Measurements from ENCODE around the gene LHB.
"Not testable (repeated sequence)": the region's sequence is repeated elsewhere in the genome, so short reads cannot be mapped to it uniquely, and the experiment has no call there.

Gene LHB

DNA sequence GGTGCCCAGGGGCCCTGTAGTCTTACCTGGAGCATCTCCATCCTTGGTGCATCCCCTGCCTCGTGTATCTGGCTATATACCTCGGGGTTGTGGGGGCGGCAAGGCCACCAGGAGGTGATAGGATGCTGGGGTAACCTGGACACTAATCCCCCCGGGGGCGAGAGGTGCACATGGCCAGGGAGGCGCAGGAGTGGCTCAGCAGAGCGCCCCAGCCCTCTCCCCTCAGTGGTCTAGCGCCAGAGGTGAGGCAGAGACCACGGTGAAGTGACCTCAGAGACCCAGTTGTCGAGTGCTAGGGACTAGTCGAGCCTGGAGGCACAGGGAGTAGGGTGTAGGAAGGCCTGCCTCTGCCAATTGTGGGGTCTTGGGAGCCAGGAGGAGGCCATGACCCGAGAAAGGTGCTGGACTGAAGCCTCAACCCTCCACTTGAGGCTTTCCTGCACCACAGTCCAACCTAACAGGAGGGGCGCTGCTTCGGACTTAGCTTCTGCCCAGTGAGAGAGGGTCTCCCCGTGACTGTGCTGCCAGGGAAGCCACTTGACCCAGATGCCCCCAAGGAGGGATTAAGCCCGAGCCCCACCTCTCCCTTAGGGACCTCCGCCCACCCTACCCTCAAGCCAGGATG lies at the start of gene LHB:
Gene LHB, minus strand, starts transcription at position 51 of the 625 bp plus-strand sequence. Its CDS starts 10 bp downstream, at position 41.
- no peak for FAIRE-seq
- no peak for DNase-seq (ENCODE audit: insufficient read length, low spot score)
- TF ChIP-seq POLR2A (IDR thresholded peaks at IDR 0.05; ENCODE audit: low read depth, low read length) = no peak

- DNase-seq (ENCODE audit: insufficient read length, low spot score) (no peak), FAIRE-seq (no peak)
Observed at GRCh38 chr19:49065905-49066512, 49.1 kb upstream of the LHB start.

DNA sequence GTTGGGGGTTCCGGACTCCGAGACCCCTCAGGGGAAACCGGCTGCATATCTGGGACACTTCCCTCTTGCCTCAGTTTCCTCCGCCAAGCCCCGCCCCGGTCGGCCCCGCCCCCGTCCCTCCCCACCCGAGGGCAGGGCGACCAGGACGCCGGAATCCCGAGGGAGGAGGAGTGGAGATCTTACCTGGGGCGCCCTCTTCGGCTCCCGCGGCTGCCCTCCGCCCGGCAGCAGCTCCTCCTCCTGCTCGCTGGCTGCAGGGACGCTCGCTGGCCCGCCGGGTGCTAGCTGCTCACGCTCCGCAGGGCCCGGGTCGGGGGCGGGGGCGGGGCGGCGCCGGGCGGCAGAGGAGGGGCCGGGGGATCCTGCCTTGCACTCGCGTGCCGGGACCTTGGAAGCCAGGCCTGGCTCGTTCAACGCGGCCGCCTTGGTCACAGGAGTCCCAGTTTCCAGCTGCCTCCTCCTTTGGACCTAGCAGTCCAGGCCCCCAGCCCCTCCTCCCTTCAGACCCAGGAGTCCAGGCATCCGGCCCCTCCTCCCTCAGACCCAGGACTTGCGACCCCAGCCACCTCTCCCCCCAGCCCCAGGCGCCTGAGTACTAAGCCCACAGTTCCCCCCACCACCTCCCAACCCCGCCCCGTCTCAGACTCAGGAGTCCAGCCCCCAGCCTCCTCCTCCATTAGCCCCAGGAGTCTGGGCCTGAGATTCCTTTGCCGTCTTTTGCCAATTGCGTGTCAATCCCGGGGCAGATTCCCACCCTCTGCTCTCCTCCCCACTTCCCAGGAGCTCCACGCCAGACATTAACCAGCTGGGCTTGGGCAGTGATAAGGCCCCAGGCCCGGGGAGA lies 48.1 kb upstream of the LHB start, which contains the start of gene NTF4:
Gene NTF4, minus strand, starts transcription at position 51 of the 844 bp plus-strand sequence. CDS start 2,821 bp downstream, outside the sequence.
- DNase-seq (ENCODE audit: insufficient read length, low spot score) (no peak), FAIRE-seq (no peak)
- TF ChIP-seq POLR2A (IDR thresholded peaks at IDR 0.05; ENCODE audit: low read depth, low read length) = no peak

More at GRCh38 chr19:49065905-49066512, 49.1 kb upstream of the LHB start:
- no peak for TF ChIP-seq POLR2A (IDR thresholded peaks at IDR 0.05; ENCODE audit: low read depth, low read length)

DNA sequence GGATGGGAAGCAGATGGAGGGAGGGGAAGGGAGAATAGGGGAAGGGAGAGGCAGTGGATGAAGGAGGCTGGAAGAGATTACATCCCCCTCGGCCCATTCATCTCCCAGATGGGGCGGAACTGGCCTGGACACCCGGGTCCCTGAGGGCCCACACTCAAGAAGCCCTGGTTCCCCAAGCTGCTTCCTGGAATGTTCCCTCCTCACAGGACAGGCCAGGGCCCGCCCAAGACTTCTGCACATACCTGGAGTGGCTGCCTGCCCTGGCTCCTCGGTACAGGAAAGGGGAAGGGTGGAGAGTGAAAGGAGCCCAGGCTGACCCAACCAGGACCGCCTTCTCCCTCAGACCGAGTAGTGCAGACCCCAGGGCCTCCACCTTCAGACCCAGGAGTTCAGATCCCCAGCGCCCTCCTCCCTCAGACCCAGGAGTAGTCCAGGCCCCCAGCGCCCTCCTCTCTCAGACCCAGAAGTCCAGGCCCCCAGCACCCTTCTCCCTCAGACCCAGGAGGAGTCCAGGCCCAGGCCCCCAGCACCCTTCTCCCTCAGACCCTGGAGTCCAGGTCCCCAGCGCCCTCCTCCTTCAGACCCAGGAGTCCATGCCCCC lies 47.2 kb upstream of the LHB start:
- no peak for DNase-seq (ENCODE audit: insufficient read length, low spot score)
- no peak for TF ChIP-seq POLR2A (IDR thresholded peaks at IDR 0.05; ENCODE audit: low read depth, low read length)
- no peak for FAIRE-seq

- no peak for FAIRE-seq
Observed at GRCh38 chr19:49061445-49061844, 44.6 kb upstream of the LHB start.

DNA sequence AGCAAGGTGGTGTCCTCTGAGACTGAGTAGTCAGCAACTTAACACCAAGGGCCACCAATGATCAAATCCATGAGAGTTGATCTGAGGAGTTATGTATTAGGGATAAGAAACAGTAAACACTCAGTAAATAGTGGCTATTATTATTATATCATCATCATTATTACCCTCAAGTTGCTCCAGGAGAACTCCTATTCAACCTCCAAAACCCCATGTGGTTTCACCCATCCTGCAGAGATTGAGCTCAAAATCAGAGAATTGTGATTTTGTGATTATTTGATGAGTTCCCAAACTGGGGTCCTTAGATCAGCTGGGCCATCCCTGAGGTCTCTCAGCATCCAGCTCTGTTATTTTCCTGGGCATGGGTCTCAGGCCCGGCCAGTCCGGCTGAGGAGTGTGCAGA lies 44.1 kb upstream of the LHB start:
- DNase-seq (ENCODE audit: insufficient read length, low spot score) = no peak
- no peak for TF ChIP-seq POLR2A (IDR thresholded peaks at IDR 0.05; ENCODE audit: low read depth, low read length)
- no peak for FAIRE-seq

More at GRCh38 chr19:49061445-49061844, 44.6 kb upstream of the LHB start:
- no peak for TF ChIP-seq POLR2A (IDR thresholded peaks at IDR 0.05; ENCODE audit: low read depth, low read length)
- no peak for DNase-seq (ENCODE audit: insufficient read length, low spot score)

- TF ChIP-seq POLR2A (IDR thresholded peaks at IDR 0.05; ENCODE audit: low read depth, low read length) = no peak
- FAIRE-seq = no peak
- no peak for DNase-seq (ENCODE audit: insufficient read length, low spot score)
Observed at GRCh38 chr19:49059053-49059452, 42.2 kb upstream of the LHB start.

DNA sequence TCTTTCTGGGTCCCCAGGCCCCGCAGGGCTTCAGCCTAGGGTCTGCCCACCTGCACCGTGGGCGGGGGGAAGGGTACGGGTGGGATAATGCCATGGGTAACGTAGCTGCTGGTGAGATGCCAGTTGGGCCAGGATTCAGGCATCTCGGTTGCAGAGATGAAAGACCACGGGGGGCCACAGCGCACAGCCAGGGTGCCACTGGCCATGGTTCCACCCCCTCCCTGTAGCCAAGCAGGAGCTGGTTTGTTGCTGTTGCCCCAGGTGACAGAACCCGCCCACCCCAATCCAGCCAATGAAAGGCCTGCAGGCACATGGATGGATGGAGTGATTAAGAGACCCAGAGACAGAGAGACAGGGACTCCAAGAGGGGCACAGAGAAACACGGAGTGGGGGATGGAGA lies 41.7 kb upstream of the LHB start:
- FAIRE-seq (no peak), DNase-seq (ENCODE audit: insufficient read length, low spot score) (no peak)
- no peak for TF ChIP-seq POLR2A (IDR thresholded peaks at IDR 0.05; ENCODE audit: low read depth, low read length)

DNA sequence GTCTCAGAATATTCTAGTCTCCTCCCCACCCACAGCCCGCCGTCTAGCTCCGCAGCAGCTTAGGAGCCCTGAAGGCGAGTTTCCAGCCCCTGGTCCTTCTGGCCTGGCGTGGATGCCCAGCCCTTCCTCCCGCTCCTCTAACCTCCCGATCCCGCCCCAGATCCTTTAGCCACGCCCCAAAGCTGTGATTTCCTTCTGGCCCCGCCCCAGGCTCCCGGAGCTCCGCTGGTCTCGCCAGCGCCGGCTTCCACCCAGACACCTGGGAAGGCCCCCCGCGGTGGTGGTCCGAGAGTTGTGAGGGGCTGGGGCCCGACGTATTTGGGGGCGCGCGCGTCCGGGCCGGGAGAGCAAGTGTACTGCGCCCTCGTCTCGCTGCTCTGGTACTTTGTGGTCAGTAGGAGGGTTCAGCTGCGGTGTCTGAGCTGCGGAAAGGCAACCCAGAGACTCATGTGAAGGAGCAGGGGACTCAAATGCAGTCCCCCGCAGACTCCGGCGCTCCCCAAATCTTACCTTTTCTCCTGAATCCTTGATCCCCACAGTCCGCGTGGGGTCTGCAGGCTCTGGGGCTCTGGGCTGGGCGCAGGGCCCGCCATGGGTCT lies 40.8 kb upstream of the LHB start, which contains the start of gene CGB7:
Gene CGB7, minus strand, starts transcription at position 114 of the 599 bp plus-strand sequence. CDS start 2,374 bp downstream, outside the sequence.
- 0 out of 2 replicates have a peak, but pooled peaks have one; percentile 27 for TF ChIP-seq POLR2A (IDR thresholded peaks at IDR 0.05; ENCODE audit: low read depth, low read length)
- DNase-seq (ENCODE audit: insufficient read length, low spot score) (peak; percentile 70), FAIRE-seq (no peak)

DNA sequence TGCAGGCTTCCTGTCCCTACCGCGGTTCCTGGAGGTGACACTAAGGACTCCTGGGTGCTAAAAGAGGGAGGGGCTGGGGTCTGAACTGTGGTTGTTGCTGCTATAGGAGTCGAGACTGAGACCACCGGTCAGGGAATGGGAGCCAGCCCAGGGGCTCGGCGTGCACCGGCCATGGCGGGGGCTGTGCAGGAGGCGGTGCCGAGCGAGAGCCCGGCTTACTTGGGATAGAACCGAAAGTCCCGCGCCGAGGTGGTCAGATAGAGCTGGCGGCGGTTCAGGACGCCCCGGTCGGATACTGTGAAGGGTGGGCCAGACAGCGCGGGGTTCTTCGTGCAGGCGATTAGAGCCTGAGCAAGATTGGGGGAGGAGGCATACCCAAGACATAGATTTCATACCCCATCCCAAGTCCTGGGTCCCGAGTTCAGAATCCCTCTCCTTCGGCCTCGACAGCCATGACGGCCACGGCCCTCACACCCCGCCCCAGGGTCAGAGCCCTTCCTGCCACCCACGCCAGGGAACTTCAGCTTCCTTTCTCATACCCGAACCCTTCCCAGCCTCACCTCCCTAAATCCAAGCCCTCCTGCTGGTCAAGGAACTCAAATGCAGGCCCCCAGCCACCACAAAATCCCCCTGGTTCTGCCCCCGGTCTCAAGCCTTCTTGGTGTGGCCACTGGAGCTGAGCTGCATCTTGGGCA lies 40.2 kb upstream of the LHB start:
- DNase-seq (ENCODE audit: insufficient read length, low spot score); FAIRE-seq: not testable (repeated sequence)

DNA sequence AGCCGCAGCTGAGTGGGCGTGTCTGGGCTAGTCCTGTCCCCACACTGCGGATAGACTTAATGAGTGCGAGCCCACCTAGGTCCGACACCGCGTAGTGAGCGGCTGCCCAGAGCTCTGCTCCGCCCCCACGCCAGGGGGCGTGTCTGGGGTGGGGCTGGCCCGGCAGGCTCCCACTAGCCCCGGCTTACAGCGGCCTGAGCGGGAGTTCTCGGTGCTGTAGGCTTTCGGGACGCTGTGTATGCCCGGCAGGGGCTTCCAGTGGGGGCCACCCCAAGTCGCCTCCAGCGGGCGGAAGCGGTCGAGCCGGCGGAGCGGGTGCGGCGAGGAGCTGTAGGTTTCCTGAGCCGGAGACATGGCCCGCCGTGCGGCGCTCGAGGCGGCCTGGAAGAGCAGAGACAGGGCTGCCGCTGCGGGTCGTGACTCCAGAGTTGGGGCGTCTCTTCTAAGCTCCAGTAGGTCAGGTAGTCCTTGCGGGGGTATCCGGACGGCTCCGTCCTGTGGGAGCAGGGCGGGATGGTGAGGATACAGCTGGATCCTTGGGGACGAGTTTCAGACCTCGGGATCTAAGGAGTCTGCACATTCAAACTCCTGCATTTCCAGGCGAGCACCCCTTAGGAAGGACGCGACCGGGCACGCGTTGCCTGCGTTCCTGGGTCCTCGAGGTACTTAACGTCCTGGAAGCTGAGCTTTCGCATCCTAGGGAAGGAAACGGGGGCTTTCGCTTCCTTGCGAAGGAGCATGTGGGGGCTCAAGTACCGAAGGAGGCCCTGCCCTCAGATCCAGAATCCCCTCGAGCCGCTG lies 39.4 kb upstream of the LHB start:
- FAIRE-seq = no peak
- no peak for DNase-seq (ENCODE audit: insufficient read length, low spot score)
- TF ChIP-seq POLR2A (IDR thresholded peaks at IDR 0.05; ENCODE audit: low read depth, low read length) = peak; percentile 61

GRCh38 chr19:49050376-49051033 lies 33.6 kb upstream of the LHB start:
- FAIRE-seq = peak; percentile 62
- not testable (repeated sequence) for DNase-seq (ENCODE audit: insufficient read length, low spot score)

DNA sequence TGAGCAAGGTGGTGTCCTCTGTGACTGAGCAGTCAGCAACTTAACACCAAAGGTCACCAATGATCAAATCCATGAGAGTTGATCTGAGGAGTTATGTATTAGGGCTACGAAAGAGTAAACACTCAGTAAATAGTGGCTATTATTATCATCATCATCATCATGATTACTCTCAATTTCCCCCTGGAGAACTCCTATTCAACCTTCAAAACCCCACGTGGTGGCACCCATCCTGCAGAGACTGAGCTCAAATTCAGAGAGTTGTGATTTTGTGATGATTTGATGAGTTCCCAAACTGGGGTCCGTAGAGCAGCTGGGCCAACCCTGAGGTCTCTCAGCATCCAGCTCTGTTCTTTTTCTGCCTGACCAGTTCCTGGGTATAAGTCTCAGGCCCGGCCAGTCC lies 32.9 kb upstream of the LHB start:
- FAIRE-seq; DNase-seq (ENCODE audit: insufficient read length, low spot score): not testable (repeated sequence)

DNA sequence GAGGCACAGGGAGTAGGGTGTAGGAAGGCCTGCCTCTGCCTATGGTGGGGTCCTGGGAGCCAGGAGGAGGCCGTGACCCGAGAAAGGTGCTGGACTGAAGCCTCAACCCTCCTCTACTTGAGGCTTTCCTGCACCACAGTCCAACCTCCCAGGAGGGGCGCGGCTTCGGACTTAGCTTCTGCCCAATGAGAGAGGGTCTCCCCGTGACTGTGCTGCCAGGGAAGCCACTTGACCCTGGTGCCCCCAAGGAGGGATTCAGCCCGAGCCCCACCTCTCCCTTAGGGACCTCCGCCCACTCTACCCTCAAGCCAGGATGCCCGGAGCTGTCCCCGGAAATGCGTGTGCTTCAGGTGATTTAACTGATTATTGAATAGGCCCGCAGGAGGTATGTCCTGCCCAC lies 32.1 kb upstream of the LHB start, which contains the start of gene CGB8:
Gene CGB8, minus strand, starts transcription at position 101 of the 400 bp plus-strand sequence. CDS start 372 bp downstream, outside the sequence.
- not testable (repeated sequence) for FAIRE-seq; DNase-seq (ENCODE audit: insufficient read length, low spot score)

- not testable (repeated sequence) for FAIRE-seq; DNase-seq (ENCODE audit: insufficient read length, low spot score)
Observed at GRCh38 chr19:49043548-49043947, 26.7 kb upstream of the LHB start, which contains the start of gene CGB5. Gene CGB5 (plus strand): TSS chr19:49043848. CDS start chr19:49044210, 362 bp downstream.

DNA sequence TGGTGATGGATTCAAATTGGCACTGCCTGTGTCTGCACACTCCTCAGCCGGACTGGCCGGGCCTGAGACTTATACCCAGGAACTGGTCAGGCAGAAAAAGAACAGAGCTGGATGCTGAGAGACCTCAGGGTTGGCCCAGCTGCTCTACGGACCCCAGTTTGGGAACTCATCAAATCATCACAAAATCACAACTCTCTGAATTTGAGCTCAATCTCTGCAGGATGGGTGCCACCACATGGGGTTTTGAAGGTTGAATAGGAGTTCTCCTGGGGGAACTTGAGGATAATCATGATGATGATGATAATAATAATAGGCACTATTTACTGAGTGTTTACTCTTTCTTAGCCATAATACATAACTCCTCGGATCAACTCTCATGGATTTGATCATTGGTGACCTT lies 25.8 kb upstream of the LHB start:
- DNase-seq (ENCODE audit: insufficient read length, low spot score); FAIRE-seq: not testable (repeated sequence)

Measured in H54 (cell line).